ENCODE measurements around the gene PRL. TPM values are rescaled to one million over a fixed set of nuclear protein-coding genes. Genes with fewer than 3 reads are reported as not detected.

PRL gene
- total and polyA plus RNA-seq, 2 of the 8 experiments (the other 6 are each of a cell fraction or from before 2014, with no cell fraction given): not detected

GRCh38 chr6:22271081-22271480, 25.8 kb downstream of the PRL start:
- no peak overlapping the region for H3K27ac ChIP-seq (ENCODE audit: low read depth, low read length)
- 93% methylated on average over 7 of the region's 7 CpGs; no CpG with 5 or more reads in 1 of the 2 experiments for WGBS, 2 experiments (ENCODE audit: extremely low coverage in 1 of 2, insufficient coverage in 1 of 2, insufficient read length in 1 of 2, insufficient replicate concordance in 2 of 2, low coverage in 1 of 2, low lambda C conversion rate in 2 of 2, missing lambda C conversion rate in 1 of 2)
- no peak overlapping the region for H2BK120ac ChIP-seq (replicated peaks; ENCODE audit: low read depth, low read length)
- H3K9ac ChIP-seq (replicated peaks in 1 of 4; ENCODE audit: extremely low read depth in 1 of 4, low read depth in 3 of 4, low read length in 3 of 4): no peak overlapping the region
- no peak overlapping the region for H2BK20ac ChIP-seq (ENCODE audit: low read length)
- H2BK5ac ChIP-seq (ENCODE audit: low read depth, low read length): no peak overlapping the region
- H3K79me1 ChIP-seq (ENCODE audit: low read depth, low read length): no peaks in the 10 kb centered on the region
- no peak overlapping the region for H4K91ac ChIP-seq (replicated peaks; ENCODE audit: insufficient read length, low read length)
- H3K36me3 ChIP-seq (ENCODE audit: control insufficient read depth in 2 of 4, insufficient read depth in 4 of 4, low read length in 3 of 4): no peaks in the 10 kb centered on the region
- ChIA-PET CTCF (ENCODE audit: partially characterized antibody) (no interaction called here), POLR2A (ENCODE audit: partially characterized antibody) (no interaction called here)
- H4K8ac ChIP-seq (ENCODE audit: extremely low read depth, insufficient read depth, low read length): no peak overlapping the region
- H3K23me2 ChIP-seq (ENCODE audit: low read depth, low read length): no peaks in the 10 kb centered on the region
- no peak overlapping the region for H3K4me3 ChIP-seq (ENCODE audit: extremely low read depth in 1 of 4, insufficient read depth in 2 of 4, low read depth in 3 of 4, low read length in 4 of 4)
- no peak overlapping the region for H4K5ac ChIP-seq (ENCODE audit: insufficient read length, low read depth, low read length)
- no peaks in the 10 kb centered on the region for H3K79me2 ChIP-seq (ENCODE audit: control insufficient read depth in 1 of 2, insufficient read depth in 2 of 2, low read length in 2 of 2)
- H3K23ac ChIP-seq (ENCODE audit: insufficient read length): no peak overlapping the region
- no peak overlapping the region for H2BK15ac ChIP-seq (ENCODE audit: low read length)
- no peak for FAIRE-seq
- DNase-seq (ENCODE audit: low read depth in 1 of 2, low spot score in 2 of 2): no peak
- 0 out of 4 replicates have a peak, but pooled peaks cover 0 to 2% of the 10 kb centered on the region in 2 experiments for H3K9me3 ChIP-seq (ENCODE audit: insufficient read depth in 2 of 2, low read depth in 1 of 2, low read length in 1 of 2)
- H3K27me3 ChIP-seq (replicated peaks in 1 of 4; ENCODE audit: control insufficient read depth in 3 of 4, extremely low read depth in 1 of 4, insufficient read depth in 3 of 4, low read length in 3 of 4): no peaks in the 10 kb centered on the region
- no peak overlapping the region for H2AK5ac ChIP-seq (ENCODE audit: low read depth, low read length)
- H3K4ac ChIP-seq (replicated peaks; ENCODE audit: insufficient read length, low read depth, low read length): no peak overlapping the region
- H2BK12ac ChIP-seq (ENCODE audit: low read depth, low read length): no peak overlapping the region
- no peak overlapping the region for H3K4me2 ChIP-seq (ENCODE audit: insufficient read depth in 1 of 2, low read depth in 2 of 2, low read length in 2 of 2)
- H2AFZ ChIP-seq (ENCODE audit: low read length): no peak overlapping the region
- no peaks in the 10 kb centered on the region for H3K4me1 ChIP-seq (replicated peaks in 1 of 4; ENCODE audit: control insufficient read depth in 3 of 4, insufficient read depth in 4 of 4, low read length in 3 of 4)
- no peak overlapping the region for H3K18ac ChIP-seq (ENCODE audit: extremely low read depth, low read length)
- no peak overlapping the region for H3K14ac ChIP-seq (ENCODE audit: insufficient read length)
- H3K56ac ChIP-seq (replicated peaks; ENCODE audit: insufficient read length, low read depth, low read length): no peak overlapping the region
- no peaks in the 10 kb centered on the region for H4K20me1 ChIP-seq (replicated peaks in 1 of 2; ENCODE audit: control insufficient read depth in 1 of 2, insufficient read depth in 2 of 2, low read length in 2 of 2)
- TF ChIP-seq SIN3A (conservative IDR thresholded peaks at IDR 0.05 in 1 of 2, IDR thresholded peaks at IDR 0.05 in 1 of 2; ENCODE audit: low read depth in 1 of 2, low read length in 2 of 2) (no peak), ZNF274 (IDR thresholded peaks at IDR 0.05; ENCODE audit: borderline replicate concordance, extremely low read depth, low read length) (no peak), SP4 (IDR thresholded peaks at IDR 0.05; ENCODE audit: low read length) (no peak), JUND (IDR thresholded peaks at IDR 0.05; ENCODE audit: low read length) (no peak), TAF7 (optimal IDR thresholded peaks at IDR 0.05; ENCODE audit: borderline replicate concordance, low read depth, low read length) (no peak), RFX5 (IDR thresholded peaks at IDR 0.05; ENCODE audit: borderline replicate concordance, low read depth, low read length) (no peak), NANOG (IDR thresholded peaks at IDR 0.05; ENCODE audit: insufficient read depth, low read depth, low read length, poor library complexity, severe bottlenecking) (no peak), KDM4A (IDR thresholded peaks at IDR 0.05; ENCODE audit: low read depth, low read length, severe bottlenecking) (no peak), CHD1 (IDR thresholded peaks at IDR 0.05; ENCODE audit: low read depth, low read length) (no peak)
